ENCODE data around the gene HDAC11. TPM values are rescaled to one million over a fixed set of nuclear protein-coding genes. Genes with fewer than 3 reads are reported as not detected.

The HDAC11 gene
- total RNA-seq, 1 experiment from 2014 or later: 12.0 TPM

GRCh38 chr3:13501521-13501920, 21.4 kb downstream of the HDAC11 start:
- no peaks in the 10 kb centered on the region for H3K27me3 Mint-ChIP-seq (ENCODE audit: low read depth)
- H3K9me3 Mint-ChIP-seq: no peaks in the 10 kb centered on the region
- no peak overlapping the region for H3K4me3 Mint-ChIP-seq
- no peak for DNase-seq (ENCODE audit: low spot score)
- TF ChIP-seq HMGA2 (CRISPR knock-in tag; IDR thresholded peaks at IDR 0.05) (no peak), OVOL2 (CRISPR knock-in tag; IDR thresholded peaks at IDR 0.05; ENCODE audit: borderline replicate concordance) (no peak), ATF6 (CRISPR knock-in tag; IDR thresholded peaks at IDR 0.05) (no peak), ZNF532 (CRISPR knock-in tag; IDR thresholded peaks at IDR 0.05; ENCODE audit: borderline replicate concordance) (no peak), IRF2 (CRISPR knock-in tag; IDR thresholded peaks at IDR 0.05; ENCODE audit: borderline replicate concordance, low read depth) (no peak), TCF7 (CRISPR knock-in tag; IDR thresholded peaks at IDR 0.05; ENCODE audit: low read depth) (no peak), ZNF416 (CRISPR knock-in tag; IDR thresholded peaks at IDR 0.05) (no peak), RORB (CRISPR knock-in tag; IDR thresholded peaks at IDR 0.05) (no peak), ZNF317 (CRISPR knock-in tag; IDR thresholded peaks at IDR 0.05; ENCODE audit: borderline replicate concordance, low read depth) (no peak), KAT7 (CRISPR knock-in tag; IDR thresholded peaks at IDR 0.05; ENCODE audit: borderline replicate concordance) (no peak), ZNF232 (CRISPR knock-in tag; IDR thresholded peaks at IDR 0.05) (no peak), ZNF219 (CRISPR knock-in tag; IDR thresholded peaks at IDR 0.05; ENCODE audit: borderline replicate concordance) (no peak), CDX4 (CRISPR knock-in tag; IDR thresholded peaks at IDR 0.05; ENCODE audit: borderline replicate concordance) (no peak), STAT6 (CRISPR knock-in tag; conservative IDR thresholded peaks at IDR 0.05; ENCODE audit: low read depth) (no peak), NR3C1 (CRISPR knock-in tag; conservative IDR thresholded peaks at IDR 0.05; ENCODE audit: low read depth) (no peak), ETV6 (CRISPR knock-in tag; IDR thresholded peaks at IDR 0.05) (no peak), ATF2 (CRISPR knock-in tag; IDR thresholded peaks at IDR 0.05; ENCODE audit: borderline replicate concordance, low read depth) (no peak), NR2C2 (CRISPR knock-in tag; IDR thresholded peaks at IDR 0.05) (no peak), PRRX2 (CRISPR knock-in tag; IDR thresholded peaks at IDR 0.05) (no peak)
- CTCF ChIA-PET: interaction anchor here (5.6 kb wide), 1 partner anchor 147 kb away, joined by 111 read pairs; no protein-coding TSS in a partner anchor
- POLR2A ChIA-PET: no interaction called here
- H3K27ac Mint-ChIP-seq: no peak overlapping the region
- peaks cover 4% of the 10 kb centered on the region; the same call in 1 of the 2 replicates for H3K4me1 Mint-ChIP-seq
- no peaks in the 10 kb centered on the region for H3K36me3 Mint-ChIP-seq
- ATAC-seq: no peak
